ENCODE results near the gene LRRC45.

Gene LRRC45

GRCh38 chr17:81993729-81994592, 29.1 kb upstream of the LRRC45 start:
- H3K9me3 ChIP-seq (ENCODE audit: control insufficient read depth in 5 of 5, low read length in 5 of 5) = no peaks in the 10 kb centered on the region
- H3K9ac ChIP-seq (ENCODE audit: low read length in 5 of 5) = no peak overlapping the region
- H3K27me3 ChIP-seq (ENCODE audit: control insufficient read depth in 5 of 5, insufficient read depth in 4 of 5, low read length in 5 of 5) = no peaks in the 10 kb centered on the region
- peaks cover 0 to 47% (median 21%) of the 10 kb centered on the region in 5 donors for H3K36me3 ChIP-seq (ENCODE audit: control insufficient read depth in 5 of 5, insufficient read depth in 5 of 5, low read length in 5 of 5)
- H3K4me1 ChIP-seq (ENCODE audit: control insufficient read depth in 5 of 5, insufficient read depth in 5 of 5, low read length in 5 of 5) = peaks cover 0 to 16% (median 12%) of the 10 kb centered on the region in 5 donors
- no peak overlapping the region for H3K27ac ChIP-seq (ENCODE audit: low read depth, low read length)
- H3K4me3 ChIP-seq (ENCODE audit: low read depth in 1 of 5, low read length in 5 of 5) = no peak overlapping the region

- Histone ChIP-seq H3K36me3 (ENCODE audit: control insufficient read depth in 5 of 5, insufficient read depth in 5 of 5, low read length in 5 of 5) (peaks cover 0 to 43% (median 21%) of the 10 kb centered on the region in 5 donors), H3K9ac (ENCODE audit: low read length in 5 of 5) (no peak overlapping the region), H3K9me3 (ENCODE audit: control insufficient read depth in 5 of 5, low read length in 5 of 5) (no peaks in the 10 kb centered on the region), H3K4me1 (ENCODE audit: control insufficient read depth in 5 of 5, insufficient read depth in 5 of 5, low read length in 5 of 5) (peaks cover 0 to 16% (median 12%) of the 10 kb centered on the region in 5 donors), H3K4me3 (ENCODE audit: low read depth in 1 of 5, low read length in 5 of 5) (no peak overlapping the region), H3K27me3 (ENCODE audit: control insufficient read depth in 5 of 5, insufficient read depth in 4 of 5, low read length in 5 of 5) (no peaks in the 10 kb centered on the region), H3K27ac (ENCODE audit: low read depth, low read length) (no peak overlapping the region)
Measured at GRCh38 chr17:81994593-81995462, 28.3 kb upstream of the LRRC45 start.

GRCh38 chr17:81995463-81996231, 27.5 kb upstream of the LRRC45 start:
- peaks cover 0 to 38% (median 21%) of the 10 kb centered on the region in 5 donors for H3K36me3 ChIP-seq (ENCODE audit: control insufficient read depth in 5 of 5, insufficient read depth in 5 of 5, low read length in 5 of 5)
- H3K27me3 ChIP-seq (ENCODE audit: control insufficient read depth in 5 of 5, insufficient read depth in 4 of 5, low read length in 5 of 5) = no peaks in the 10 kb centered on the region
- H3K4me3 ChIP-seq (ENCODE audit: low read depth in 1 of 5, low read length in 5 of 5) = no peak overlapping the region
- peaks cover 0 to 16% (median 12%) of the 10 kb centered on the region in 5 donors for H3K4me1 ChIP-seq (ENCODE audit: control insufficient read depth in 5 of 5, insufficient read depth in 5 of 5, low read length in 5 of 5)
- no peak overlapping the region for H3K9ac ChIP-seq (ENCODE audit: low read length in 5 of 5)
- H3K27ac ChIP-seq (ENCODE audit: low read depth, low read length) = no peak overlapping the region
- no peaks in the 10 kb centered on the region for H3K9me3 ChIP-seq (ENCODE audit: control insufficient read depth in 5 of 5, low read length in 5 of 5)

- H3K36me3 ChIP-seq (ENCODE audit: control insufficient read depth in 5 of 5, insufficient read depth in 5 of 5, low read length in 5 of 5) = peaks cover 0 to 37% (median 21%) of the 10 kb centered on the region in 5 donors
Measured at GRCh38 chr17:81996232-81996756, 26.8 kb upstream of the LRRC45 start.

GRCh38 chr17:81996757-81997441, 26.2 kb upstream of the LRRC45 start:
- Histone ChIP-seq H3K36me3 (ENCODE audit: control insufficient read depth in 5 of 5, insufficient read depth in 5 of 5, low read length in 5 of 5) (peaks cover 0 to 33% (median 21%) of the 10 kb centered on the region in 5 donors), H3K27me3 (ENCODE audit: control insufficient read depth in 5 of 5, insufficient read depth in 4 of 5, low read length in 5 of 5) (no peaks in the 10 kb centered on the region), H3K9me3 (ENCODE audit: control insufficient read depth in 5 of 5, low read length in 5 of 5) (no peaks in the 10 kb centered on the region), H3K4me3 (ENCODE audit: low read depth in 1 of 5, low read length in 5 of 5) (no peak overlapping the region), H3K9ac (ENCODE audit: low read length in 5 of 5) (no peak overlapping the region), H3K27ac (ENCODE audit: low read depth, low read length) (no peak overlapping the region), H3K4me1 (ENCODE audit: control insufficient read depth in 5 of 5, insufficient read depth in 5 of 5, low read length in 5 of 5) (peaks cover 0 to 9% (median 5%) of the 10 kb centered on the region in 5 donors)

More at GRCh38 chr17:81996232-81996756, 26.8 kb upstream of the LRRC45 start:
- no peak overlapping the region for H3K27ac ChIP-seq (ENCODE audit: low read depth, low read length)
- no peak overlapping the region for H3K4me3 ChIP-seq (ENCODE audit: low read depth in 1 of 5, low read length in 5 of 5)
- H3K27me3 ChIP-seq (ENCODE audit: control insufficient read depth in 5 of 5, insufficient read depth in 4 of 5, low read length in 5 of 5) = no peaks in the 10 kb centered on the region
- no peaks in the 10 kb centered on the region for H3K9me3 ChIP-seq (ENCODE audit: control insufficient read depth in 5 of 5, low read length in 5 of 5)
- H3K9ac ChIP-seq (ENCODE audit: low read length in 5 of 5) = no peak overlapping the region
- peaks cover 0 to 15% (median 10%) of the 10 kb centered on the region in 5 donors for H3K4me1 ChIP-seq (ENCODE audit: control insufficient read depth in 5 of 5, insufficient read depth in 5 of 5, low read length in 5 of 5)

- Histone ChIP-seq H3K9me3 (ENCODE audit: control insufficient read depth in 5 of 5, low read length in 5 of 5) (no peaks in the 10 kb centered on the region), H3K9ac (ENCODE audit: low read length in 5 of 5) (no peak overlapping the region), H3K4me3 (ENCODE audit: low read depth in 1 of 5, low read length in 5 of 5) (no peak overlapping the region), H3K4me1 (ENCODE audit: control insufficient read depth in 5 of 5, insufficient read depth in 5 of 5, low read length in 5 of 5) (peaks cover under 1 to 5% (median 1%) of the 10 kb centered on the region in 5 donors), H3K36me3 (ENCODE audit: control insufficient read depth in 5 of 5, insufficient read depth in 5 of 5, low read length in 5 of 5) (peaks cover 0 to 33% (median 21%) of the 10 kb centered on the region in 5 donors), H3K27me3 (ENCODE audit: control insufficient read depth in 5 of 5, insufficient read depth in 4 of 5, low read length in 5 of 5) (no peaks in the 10 kb centered on the region), H3K27ac (ENCODE audit: low read depth, low read length) (no peak overlapping the region)
Measured at GRCh38 chr17:81998212-81998611, 24.9 kb upstream of the LRRC45 start.

- H3K4me3 ChIP-seq (ENCODE audit: low read depth in 1 of 5, low read length in 5 of 5) = no peak overlapping the region
- peaks cover 0 to 27% (median 15%) of the 10 kb centered on the region in 5 donors for H3K36me3 ChIP-seq (ENCODE audit: control insufficient read depth in 5 of 5, insufficient read depth in 5 of 5, low read length in 5 of 5)
- no peaks in the 10 kb centered on the region for H3K9me3 ChIP-seq (ENCODE audit: control insufficient read depth in 5 of 5, low read length in 5 of 5)
- H3K27ac ChIP-seq (ENCODE audit: low read depth, low read length) = no peak overlapping the region
- no peak overlapping the region for H3K9ac ChIP-seq (ENCODE audit: low read length in 5 of 5)
- no peaks in the 10 kb centered on the region for H3K27me3 ChIP-seq (ENCODE audit: control insufficient read depth in 5 of 5, insufficient read depth in 4 of 5, low read length in 5 of 5)
- H3K4me1 ChIP-seq (ENCODE audit: control insufficient read depth in 5 of 5, insufficient read depth in 5 of 5, low read length in 5 of 5) = peaks cover 2 to 11% (median 8%) of the 10 kb centered on the region in 5 donors
Measured at GRCh38 chr17:81998691-81999438, 24.2 kb upstream of the LRRC45 start.

GRCh38 chr17:81999587-81999975, 23.5 kb upstream of the LRRC45 start:
- Histone ChIP-seq H3K9me3 (ENCODE audit: control insufficient read depth in 5 of 5, low read length in 5 of 5) (no peaks in the 10 kb centered on the region), H3K9ac (ENCODE audit: low read length in 5 of 5) (no peak overlapping the region), H3K27me3 (ENCODE audit: control insufficient read depth in 5 of 5, insufficient read depth in 4 of 5, low read length in 5 of 5) (no peaks in the 10 kb centered on the region), H3K27ac (ENCODE audit: low read depth, low read length) (no peak overlapping the region), H3K4me1 (ENCODE audit: control insufficient read depth in 5 of 5, insufficient read depth in 5 of 5, low read length in 5 of 5) (peaks cover 2 to 19% (median 13%) of the 10 kb centered on the region in 5 donors), H3K4me3 (ENCODE audit: low read depth in 1 of 5, low read length in 5 of 5) (no peak overlapping the region), H3K36me3 (ENCODE audit: control insufficient read depth in 5 of 5, insufficient read depth in 5 of 5, low read length in 5 of 5) (peaks cover 0 to 25% (median 11%) of the 10 kb centered on the region in 5 donors)

Measured in subcutaneous abdominal adipose tissue (tissue), 5 donors.